ENCODE measurements around the gene ACSL6.

GRCh38 chr5:132017738-132018625 is 6.5 kb upstream of the ACSL6 start:
- no peak for TF ChIP-seq CTCF (IDR thresholded peaks at IDR 0.05)
- no peak for TF ChIP-seq POLR2AphosphoS5 (IDR thresholded peaks at IDR 0.05)
- no peak for TF ChIP-seq POLR2A (IDR thresholded peaks at IDR 0.05)
